Measurements from ENCODE around the gene DOCK1.

Gene DOCK1

GRCh38 chr10:127127822-127128221 lies 222.6 kb downstream of the DOCK1 start:
- no peak overlapping the region for H3K4me3 ChIP-seq (ENCODE audit: low read depth, low read length)
- TF ChIP-seq POLR2A (IDR thresholded peaks at IDR 0.05; ENCODE audit: extremely low read depth, insufficient read length) (no peak), MYC (IDR thresholded peaks at IDR 0.05; ENCODE audit: low read depth, low read length) (no peak), CTCF (IDR thresholded peaks at IDR 0.05; ENCODE audit: low read depth, low read length) (no peak)
- DNase-seq (ENCODE audit: low read depth) = no peak

- TF ChIP-seq CTCF (IDR thresholded peaks at IDR 0.05; ENCODE audit: low read depth, low read length) (no peak), POLR2A (IDR thresholded peaks at IDR 0.05; ENCODE audit: extremely low read depth, insufficient read length) (no peak), MAX (IDR thresholded peaks at IDR 0.05; ENCODE audit: low read depth, low read length) (no peak), MYC (IDR thresholded peaks at IDR 0.05; ENCODE audit: low read depth, low read length) (no peak)
- H3K4me3 ChIP-seq (ENCODE audit: low read depth, low read length) = no peak overlapping the region
- no peak for DNase-seq (ENCODE audit: low read depth)
These were observed 223.9 kb downstream of the DOCK1 start for GRCh38 chr10:127129104-127129503.

GRCh38 chr10:127132451-127132850 lies 227.2 kb downstream of the DOCK1 start:
- H3K4me3 ChIP-seq (ENCODE audit: low read depth, low read length) = no peak overlapping the region
- no peak for DNase-seq (ENCODE audit: low read depth)
- TF ChIP-seq MAX (IDR thresholded peaks at IDR 0.05; ENCODE audit: low read depth, low read length) = no peak
- TF ChIP-seq POLR2A (IDR thresholded peaks at IDR 0.05; ENCODE audit: extremely low read depth, insufficient read length) = no peak
- no peak for TF ChIP-seq CTCF (IDR thresholded peaks at IDR 0.05; ENCODE audit: low read depth, low read length)
- TF ChIP-seq MYC (IDR thresholded peaks at IDR 0.05; ENCODE audit: low read depth, low read length) = no peak

GRCh38 chr10:127133225-127133624 lies 228.0 kb downstream of the DOCK1 start:
- no peak for TF ChIP-seq MAX (IDR thresholded peaks at IDR 0.05; ENCODE audit: low read depth, low read length)
- TF ChIP-seq CTCF (IDR thresholded peaks at IDR 0.05; ENCODE audit: low read depth, low read length) = no peak
- H3K4me3 ChIP-seq (ENCODE audit: low read depth, low read length) = no peak overlapping the region

GRCh38 chr10:127133672-127134500 lies 228.7 kb downstream of the DOCK1 start:
- no peak for DNase-seq (ENCODE audit: low read depth)
- TF ChIP-seq MYC (IDR thresholded peaks at IDR 0.05; ENCODE audit: low read depth, low read length) = no peak
- H3K4me3 ChIP-seq (ENCODE audit: low read depth, low read length) = no peak overlapping the region

More at GRCh38 chr10:127133225-127133624, 228.0 kb downstream of the DOCK1 start:
- no peak for DNase-seq (ENCODE audit: low read depth)

- DNase-seq (ENCODE audit: low read depth) = no peak
- H3K4me3 ChIP-seq (ENCODE audit: low read depth, low read length) = no peak overlapping the region
- TF ChIP-seq POLR2A (IDR thresholded peaks at IDR 0.05; ENCODE audit: extremely low read depth, insufficient read length) = no peak
- TF ChIP-seq MAX (IDR thresholded peaks at IDR 0.05; ENCODE audit: low read depth, low read length) = no peak
- no peak for TF ChIP-seq MYC (IDR thresholded peaks at IDR 0.05; ENCODE audit: low read depth, low read length)
- TF ChIP-seq CTCF (IDR thresholded peaks at IDR 0.05; ENCODE audit: low read depth, low read length) = no peak
These were observed 230.8 kb downstream of the DOCK1 start for GRCh38 chr10:127135844-127136577.

All from NB4 (cell line).